K562 (cell line): ENCODE data around the gene ADD3. TPM values are rescaled to one million over a fixed set of nuclear protein-coding genes. Genes with fewer than 3 reads are reported as not detected.
A peak's percentile ranks its signal among the peaks of the same experiment; 100 is the strongest.

Experiments used
- ATAC-seq: fragments of 200-7000 bp; cut with Tn5 transposase; 3 replicates; pipeline ENCODE4 v1.9.1; 2020; ENCODE audit warnings: moderate library complexity
- BruUV-seq: library from RNA; stranded (reverse); fragments of 400-500 nt; replicated peaks from 2 replicates; lab custom pipeline; 2021; lab: Mats Ljungman, UMichigan
- CTCF ChIA-PET: fragments of 300-600 bp; formaldehyde crosslinking; extraction: SDS; loops from one replicate; lab custom pipeline; 2021; ENCODE audit warnings: low intra/inter-chr PET ratio; lab: Yijun Ruan, JAX
- POLR2A ChIA-PET: fragments of 300-600, 350-650 bp; sonication (Branson Sonifier 250); formaldehyde crosslinking; extraction: SDS; loops from one replicate; lab custom pipeline; 2021; ENCODE audit warnings: antibody characterized with exemption, inconsistent platforms; lab: Yijun Ruan, JAX
- DNase-seq, 4 experiments: peaks; one replicate each; pipeline versions ENCODE4 v3.0.0 to v3.0.0-alpha.2; 2011 to 2018; ENCODE audit warnings: low spot score in 3 of 4, mixed read lengths in 3 of 4; ENCODE audit errors: extremely low read depth in 1 of 4
- FAIRE-seq: peaks from 2 replicates; lab custom pipeline; 2011; peaks lifted over from hg19 to GRCh38; lab: Jason Lieb, UNC
- H2AFZ ChIP-seq: 2 replicates; pipeline ENCODE4 v1.6.0; 2011; ENCODE audit warnings: low read depth, low read length, control low read depth, inconsistent platforms
- H3K27ac ChIP-seq: fragments of 200-600 bp; 3 replicates; pipeline ENCODE4 v1.8.0; 2011; ENCODE audit warnings: low read depth, mild to moderate bottlenecking, control low read depth, inconsistent platforms, low read length, moderate library complexity, mixed read lengths; ENCODE audit errors: extremely low read depth
- H3K27me3 ChIP-seq, 2 experiments: fragments of 300-600 bp in 1 of 2; 2 replicates in 1 of 2; 3 replicates in 1 of 2; pipeline versions ENCODE4 v1.6.0 to v1.8.0; 2011; ENCODE audit warnings: inconsistent platforms in 2 of 2, low read length in 2 of 2, mild to moderate bottlenecking in 1 of 2, mixed read lengths in 1 of 2, moderate library complexity in 1 of 2; ENCODE audit not compliant: control insufficient read depth in 2 of 2, insufficient read depth in 2 of 2
- H3K36me3 ChIP-seq: fragments of 300-600 bp; 3 replicates; pipeline ENCODE4 v1.8.0; 2011; ENCODE audit warnings: mild to moderate bottlenecking, low read length, inconsistent platforms; ENCODE audit not compliant: control insufficient read depth, insufficient read depth
- H3K4me1 ChIP-seq, 2 experiments: fragments of 200-600 bp in 1 of 2; replicated peaks in 1 of 2; 2 replicates in 1 of 2; 3 replicates in 1 of 2; pipeline versions ENCODE4 v1.5.1 to v1.8.0; 2011; ENCODE audit warnings: inconsistent platforms in 2 of 2, low read length in 2 of 2, mild to moderate bottlenecking in 1 of 2, mixed read lengths in 1 of 2, moderate library complexity in 1 of 2; ENCODE audit not compliant: control insufficient read depth in 2 of 2, insufficient read depth in 2 of 2
- H3K4me2 ChIP-seq: 2 replicates; pipeline ENCODE4 v1.6.1; 2011; ENCODE audit warnings: low read length, control low read depth, inconsistent platforms, mixed read lengths; ENCODE audit not compliant: insufficient read depth
- H3K4me3 ChIP-seq: fragments of 200-600 bp; sonication (generic), shearing (Covaris generic); 2 replicates; pipeline ENCODE4 v1.5.1; 2016; ENCODE audit warnings: control low read depth, inconsistent platforms
- H3K79me2 ChIP-seq: fragments of 200-600 bp; 3 replicates; pipeline ENCODE4 v1.8.0; 2011; ENCODE audit warnings: low read length, inconsistent platforms; ENCODE audit not compliant: control insufficient read depth, insufficient read depth
- H3K9ac ChIP-seq, 2 experiments: 2 replicates each; pipeline versions ENCODE4 v1.6.0 to v1.6.1; 2011; ENCODE audit warnings: low read depth in 2 of 2, low read length in 2 of 2, control low read depth in 1 of 2, inconsistent platforms in 1 of 2, mild to moderate bottlenecking in 1 of 2, mixed read lengths in 1 of 2; ENCODE audit not compliant: insufficient read depth in 1 of 2
- H3K9me1 ChIP-seq: one replicate; pipeline ENCODE4 v1.6.0; 2011; ENCODE audit warnings: inconsistent platforms, mild to moderate bottlenecking, low read length, moderate library complexity; ENCODE audit not compliant: control insufficient read depth, insufficient read depth
- H3K9me3 ChIP-seq: replicated peaks from 2 replicates; pipeline ENCODE4 v1.5.1; 2011; ENCODE audit warnings: low read depth, low read length, inconsistent platforms; ENCODE audit not compliant: control insufficient read depth, insufficient read depth
- H4K20me1 ChIP-seq: replicated peaks from 2 replicates; pipeline ENCODE4 v1.6.1; 2011; ENCODE audit warnings: low read length, inconsistent platforms, mixed read lengths; ENCODE audit not compliant: control insufficient read depth, insufficient read depth
- CTCF ChIP-seq, 3 experiments: IDR thresholded peaks in 2 of 3; conservative IDR thresholded peaks in 1 of 3; 2 replicates each; pipeline ENCODE4 v1.5.1; 2011 to 2012; ENCODE audit warnings: low read length in 3 of 3, mild to moderate bottlenecking in 3 of 3, control low read depth in 2 of 3, improper control_type of control experiment in 1 of 3, inconsistent platforms in 1 of 3, low read depth in 1 of 3, mixed read lengths in 1 of 3, moderate library complexity in 1 of 3; ENCODE audit not compliant: insufficient read depth in 2 of 3
- DEAF1 ChIP-seq: fragments of 450-650 bp; formaldehyde crosslinking; IDR thresholded peaks from 2 replicates; pipeline ENCODE4 v1.4.0; 2020; ENCODE audit warnings: mild to moderate bottlenecking, moderate library complexity
- RAD21 ChIP-seq, 2 experiments: fragments of 250-450 bp in 1 of 2; fragments of 450-650 bp in 1 of 2; sonication (Bioruptor Pico) in 1 of 2; formaldehyde crosslinking in 1 of 2; IDR thresholded peaks in 1 of 2; conservative IDR thresholded peaks in 1 of 2; 2 replicates each; pipeline versions ENCODE4 v1.4.0 to v1.8.0; 2020 to 2022; ENCODE audit warnings: mild to moderate bottlenecking in 2 of 2, moderate library complexity in 1 of 2
- REST ChIP-seq, 2 experiments: fragments of 450-650 bp; formaldehyde crosslinking in 1 of 2; IDR thresholded peaks; 2 replicates each; pipeline versions ENCODE4 v1.4.0 to v1.6.1; 2014 to 2020; ENCODE audit warnings: mild to moderate bottlenecking in 2 of 2, borderline replicate concordance in 1 of 2, low read depth in 1 of 2
- ZBTB8A ChIP-seq: fragments of 450-650 bp; IDR thresholded peaks from 2 replicates; pipeline ENCODE4 v1.6.1; 2018; ENCODE audit warnings: mild to moderate bottlenecking, moderate library complexity; ENCODE audit not compliant: partially characterized antibody
- in situ Hi-C: fragments of 300-500 bp; cut with MboI; formaldehyde crosslinking; loops from 4 replicates; pipeline ENCODE4 v1.15.0; 2018; ENCODE audit warnings: inconsistent platforms, mixed read lengths
- intact Hi-C: fragments of 100-400 bp; cut with micrococcal nuclease; formaldehyde crosslinking; loops from 2 replicates; pipeline ENCODE4 v1.14.2; 2022
- polyA plus RNA-seq, 8 experiments: library from polyadenylated mRNA; depleted of rRNA in 4 of 8; stranded (reverse) in 5 of 8; unstranded in 3 of 8; fragments of >200 nt; fragmentation: Nextera tagmentation in 2 of 8; fragmentation: Illumina TruSeq in 1 of 8; extraction: Ambion mirVana in 2 of 8; extraction: Trizol in 1 of 8; gene quantifications; 2 replicates each; pipeline versions ENCODE4 v1.2.1 to v1.2.3, GENCODE V29; 2011 to 2014; ENCODE audit warnings: inconsistent platforms in 1 of 8, missing spikeins in 1 of 8
- total RNA-seq, 7 experiments: library from RNA; depleted of rRNA in 6 of 7; stranded (reverse); fragments of >200 nt in 6 of 7; fragmentation: Illumina TruSeq in 2 of 7; extraction: Trizol in 2 of 7; gene quantifications; 2 replicates each; pipeline versions ENCODE4 v1.2.1 to v1.2.3, GENCODE V29; 2011 to 2021; ENCODE audit warnings: low replicate concordance in 1 of 7

Gene ADD3
- total and polyA plus RNA-seq, 9 of the 15 experiments (the other 6 are each of a cell fraction or from before 2014, with no cell fraction given) = 13.2 to 125 (median 31.7) TPM

- peak; percentile 46 for FAIRE-seq
- Histone ChIP-seq H3K27me3 (no peaks in the 10 kb centered on the region), H3K9me1 (no peaks in the 10 kb centered on the region), H4K20me1 (no peaks in the 10 kb centered on the region), H3K36me3 (no peaks in the 10 kb centered on the region; the same call in 2 of the 3 replicates), H3K79me2 (peaks cover 94% of the 10 kb centered on the region), H3K4me3 (no peak overlapping the region), H3K4me1 (peaks cover 3 to 6% of the 10 kb centered on the region in 2 experiments; a peak in 4 of 5 replicates)
- DNase-seq = no peak
- CTCF ChIA-PET = interaction anchor here (1.7 kb wide), 1 partner anchor 131 kb away, joined by 4 read pairs; no protein-coding TSS in a partner anchor
- no peak for TF ChIP-seq ZBTB8A
- peak; percentile 25; the same call in 1 of the 2 replicates for TF ChIP-seq REST (IDR thresholded peaks at IDR 0.05; ENCODE audit: borderline replicate concordance)
- TF ChIP-seq REST (CRISPR knock-in tag; IDR thresholded peaks at IDR 0.05; ENCODE audit: low read depth) = no peak
- peak; percentile 23 to 68; a peak in 3 of 4 replicates for TF ChIP-seq RAD21 (CRISPR knock-in tag; conservative IDR thresholded peaks at IDR 0.05 in 1 of 2, IDR thresholded peaks at IDR 0.05 in 1 of 2)
- no peak for TF ChIP-seq DEAF1 (CRISPR knock-in tag)
- peak; percentile 24 to 53 (median 37); a peak in 4 of 6 replicates for TF ChIP-seq CTCF (IDR thresholded peaks at IDR 0.05 in 2 of 3, conservative IDR thresholded peaks at IDR 0.05 in 1 of 3; ENCODE audit: insufficient read depth in 2 of 3, low read depth in 1 of 3, low read length in 3 of 3)
- TF ChIP-seq, all 486 proteins: peak for 3
- Histone ChIP-seq H2AFZ (no peak overlapping the region), H3K9me3 (no peaks in the 10 kb centered on the region), H3K4me2 (no peak overlapping the region), H3K9ac (no peak overlapping the region), H3K27ac (no peak overlapping the region)
- intact Hi-C loops = loop anchor here (1.0 to 10.0 kb wide), 3 partner anchors 37 to 132 kb away; no protein-coding TSS in a partner anchor
- POLR2A ChIA-PET = no interaction called here
- in situ Hi-C loops = no loop called here
- BruUV-seq = no TSS peak
- peak; percentile 71 for ATAC-seq
Measured at GRCh38 chr10:110016039-110016438, 8.3 kb downstream of the ADD3 start.
